Heart left ventricle (tissue), 13 donors: ENCODE measurements around the gene DUS4L.

Experiments
- CTCF ChIP-seq, 12 donors: fragments of 200-600 bp; sonication (generic) in 4 of 12; IDR thresholded peaks; one replicate each; pipeline versions ENCODE4 v1.5.0 to v1.8.0; 2018 to 2022; ENCODE audit warnings: antibody characterized with exemption in 12 of 12, mild to moderate bottlenecking in 5 of 12
- POLR2A ChIP-seq, 2 donors: fragments of 450-650 bp; IDR thresholded peaks; one replicate each; pipeline ENCODE4 v1.6.1; 2017; ENCODE audit warnings: antibody characterized with exemption in 2 of 2, mild to moderate bottlenecking in 2 of 2, moderate library complexity in 2 of 2
- donor health status: ischemic (EF 13 %, LVEDD 7.1; RV severe dilation, severe dysfunction).
- donor health status: DM: no; HTN: yes; CAD: no.
- donor health status: DM: no; HTN: no; CAD: no.
- donor health status: ischemic (EF 25% LVEDD 6.9; RV normal size, moderate dysfunction).
- donor health status: ischemic (EF 25% LVEDD 5.7; RV mildly dilated, moderate dysfunction).
- donor health status: ischemic (EF 35%, LVEDD 5.7; RV mildly dilated, moderate dysfunction).
- donor health status: nonischemic (EF 11% LVEDD 7.7; RV severe dilation, severe dysfunction).
- donor health status: DM: yes; HTN: yes; CAD: no.
- donor health status: PGD.
- donor health status: ischemic (EF 29% LVEDD 5.4; RV normal size, mild dysfunction).
- donor health status: nonischemic (EF 23%, LVEDD 6.1; RV moderate dilation, normal function).

DNA sequence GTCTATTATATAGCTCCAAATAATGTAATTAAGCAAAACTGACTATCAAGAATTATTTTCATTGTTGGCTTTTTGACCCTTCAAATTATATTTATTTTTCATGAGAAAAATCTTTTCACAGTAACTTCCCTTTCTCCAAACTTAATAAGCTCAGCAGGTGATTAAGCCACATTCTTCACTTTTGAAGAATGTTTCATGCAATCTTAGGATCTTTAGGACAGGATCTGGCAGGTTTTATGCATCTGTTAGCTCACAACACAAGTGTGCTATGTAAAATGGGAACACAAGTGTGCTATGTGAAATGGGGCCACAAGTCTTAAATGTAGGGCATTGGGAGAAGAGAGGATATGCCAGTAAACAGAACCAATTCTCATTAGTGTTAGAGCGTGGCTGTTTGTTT is 42.5 kb downstream of the DUS4L start:
- TF ChIP-seq CTCF (IDR thresholded peaks at IDR 0.05) (no peak), POLR2A (IDR thresholded peaks at IDR 0.05) (no peak)
